Cardiac fibroblast (primary cell): ENCODE data around the gene PRTFDC1.

Experiments
- DNase-seq, 2 donors: peaks; one replicate each; pipeline versions ENCODE4 v3.0.0 to v3.0.0-alpha.2; 2010; ENCODE audit warnings: low read depth in 2 of 2
- H3K4me3 ChIP-seq, 2 donors: replicated peaks in 1 of 2; 1 replicate in 1 of 2; 2 replicates in 1 of 2; pipeline ENCODE4 v1.5.1; 2011; ENCODE audit warnings: low read depth in 2 of 2, low read length in 2 of 2, mild to moderate bottlenecking in 2 of 2, moderate library complexity in 1 of 2
- TF ChIP-seq, protein P1 (sequence below): IDR thresholded peaks from one replicate; pipeline ENCODE4 v1.5.1; 2011; ENCODE audit warnings: low read depth, mild to moderate bottlenecking, low read length, inconsistent platforms

PRTFDC1 gene, protein sequence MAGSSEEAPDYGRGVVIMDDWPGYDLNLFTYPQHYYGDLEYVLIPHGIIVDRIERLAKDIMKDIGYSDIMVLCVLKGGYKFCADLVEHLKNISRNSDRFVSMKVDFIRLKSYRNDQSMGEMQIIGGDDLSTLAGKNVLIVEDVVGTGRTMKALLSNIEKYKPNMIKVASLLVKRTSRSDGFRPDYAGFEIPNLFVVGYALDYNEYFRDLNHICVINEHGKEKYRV

DNA sequence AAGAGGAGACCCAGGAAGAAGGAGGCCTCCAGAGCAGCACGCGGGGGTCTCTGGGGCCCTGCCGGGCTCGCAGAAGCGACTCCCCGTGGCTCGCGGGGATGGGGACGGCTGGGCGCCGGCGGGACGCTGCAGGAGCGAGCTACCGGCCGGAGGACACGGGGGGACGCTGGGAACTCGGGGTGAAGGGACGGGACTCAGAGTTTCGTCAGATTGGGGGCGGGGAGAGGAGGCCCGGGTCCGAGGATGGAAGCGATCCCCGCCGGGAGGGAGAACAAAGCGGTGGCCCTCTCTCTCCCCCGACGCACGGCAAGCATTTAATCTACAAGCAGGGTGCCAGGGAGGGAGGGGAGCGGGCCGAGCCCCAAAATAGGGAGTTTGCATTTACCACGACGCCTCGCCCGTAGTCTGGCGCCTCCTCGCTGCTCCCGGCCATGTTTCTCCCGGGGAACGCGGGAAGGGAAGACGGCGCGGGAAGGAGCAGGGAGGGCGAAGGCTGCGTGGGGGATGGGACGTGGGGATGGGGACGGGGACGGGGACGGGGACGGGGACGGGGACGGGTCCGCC lies at the start of gene PRTFDC1:
Gene PRTFDC1 (minus strand): TSS at position 464 of the 564 bp plus-strand sequence. CDS start 31 bp downstream, at position 433.
- peak within 1 kb of the TSS; percentile 47 to 56 for H3K4me3 ChIP-seq
- TF ChIP-seq, protein P1, sequence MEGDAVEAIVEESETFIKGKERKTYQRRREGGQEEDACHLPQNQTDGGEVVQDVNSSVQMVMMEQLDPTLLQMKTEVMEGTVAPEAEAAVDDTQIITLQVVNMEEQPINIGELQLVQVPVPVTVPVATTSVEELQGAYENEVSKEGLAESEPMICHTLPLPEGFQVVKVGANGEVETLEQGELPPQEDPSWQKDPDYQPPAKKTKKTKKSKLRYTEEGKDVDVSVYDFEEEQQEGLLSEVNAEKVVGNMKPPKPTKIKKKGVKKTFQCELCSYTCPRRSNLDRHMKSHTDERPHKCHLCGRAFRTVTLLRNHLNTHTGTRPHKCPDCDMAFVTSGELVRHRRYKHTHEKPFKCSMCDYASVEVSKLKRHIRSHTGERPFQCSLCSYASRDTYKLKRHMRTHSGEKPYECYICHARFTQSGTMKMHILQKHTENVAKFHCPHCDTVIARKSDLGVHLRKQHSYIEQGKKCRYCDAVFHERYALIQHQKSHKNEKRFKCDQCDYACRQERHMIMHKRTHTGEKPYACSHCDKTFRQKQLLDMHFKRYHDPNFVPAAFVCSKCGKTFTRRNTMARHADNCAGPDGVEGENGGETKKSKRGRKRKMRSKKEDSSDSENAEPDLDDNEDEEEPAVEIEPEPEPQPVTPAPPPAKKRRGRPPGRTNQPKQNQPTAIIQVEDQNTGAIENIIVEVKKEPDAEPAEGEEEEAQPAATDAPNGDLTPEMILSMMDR, result peak; percentile 24
- DNase-seq, result peak; percentile 31 to 50

DNA sequence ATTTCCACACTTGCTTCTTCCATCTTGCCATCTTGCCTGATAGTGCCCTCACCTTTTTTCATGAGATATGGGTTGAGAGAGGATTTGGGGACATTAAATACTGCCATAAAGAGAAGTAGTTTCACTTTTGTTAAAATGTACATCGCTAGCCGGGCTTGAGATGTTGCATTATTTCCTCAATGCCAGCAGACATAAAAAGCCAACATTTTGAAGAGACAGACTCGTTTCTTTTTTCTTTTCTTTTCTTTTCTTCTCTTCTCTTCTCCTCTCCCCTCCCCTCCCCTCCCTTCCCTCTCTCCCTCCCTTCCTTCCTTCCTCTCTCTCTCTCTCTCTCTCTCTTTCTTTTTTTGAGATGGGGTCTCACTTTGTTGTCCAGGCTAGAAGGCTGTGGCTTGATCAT lies 45.6 kb upstream of the PRTFDC1 start:
- H3K4me3 ChIP-seq, result no peak overlapping the region
- TF ChIP-seq, protein P1, result no peak
- DNase-seq, result no peak

DNA sequence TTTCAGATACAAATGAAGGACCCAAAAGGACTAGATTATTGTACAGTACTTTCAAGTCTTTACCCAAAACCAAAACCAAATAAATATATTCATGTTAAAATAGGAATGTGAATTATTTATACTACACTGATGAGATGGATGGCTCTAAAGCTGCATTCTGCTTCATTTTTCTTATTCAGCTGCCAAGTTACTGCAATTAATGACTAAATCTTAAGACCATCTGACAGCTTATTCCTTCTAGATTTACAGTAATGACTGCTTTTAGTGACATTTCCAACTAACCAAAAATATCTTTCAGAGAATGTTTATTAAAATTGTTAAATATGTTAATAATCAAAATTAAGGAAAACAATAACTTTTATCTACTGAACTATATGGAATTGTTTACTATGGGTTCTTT lies 42.7 kb upstream of the PRTFDC1 start:
- DNase-seq, result no peak
- TF ChIP-seq, protein P1, result no peak
- H3K4me3 ChIP-seq, result no peak overlapping the region

DNA sequence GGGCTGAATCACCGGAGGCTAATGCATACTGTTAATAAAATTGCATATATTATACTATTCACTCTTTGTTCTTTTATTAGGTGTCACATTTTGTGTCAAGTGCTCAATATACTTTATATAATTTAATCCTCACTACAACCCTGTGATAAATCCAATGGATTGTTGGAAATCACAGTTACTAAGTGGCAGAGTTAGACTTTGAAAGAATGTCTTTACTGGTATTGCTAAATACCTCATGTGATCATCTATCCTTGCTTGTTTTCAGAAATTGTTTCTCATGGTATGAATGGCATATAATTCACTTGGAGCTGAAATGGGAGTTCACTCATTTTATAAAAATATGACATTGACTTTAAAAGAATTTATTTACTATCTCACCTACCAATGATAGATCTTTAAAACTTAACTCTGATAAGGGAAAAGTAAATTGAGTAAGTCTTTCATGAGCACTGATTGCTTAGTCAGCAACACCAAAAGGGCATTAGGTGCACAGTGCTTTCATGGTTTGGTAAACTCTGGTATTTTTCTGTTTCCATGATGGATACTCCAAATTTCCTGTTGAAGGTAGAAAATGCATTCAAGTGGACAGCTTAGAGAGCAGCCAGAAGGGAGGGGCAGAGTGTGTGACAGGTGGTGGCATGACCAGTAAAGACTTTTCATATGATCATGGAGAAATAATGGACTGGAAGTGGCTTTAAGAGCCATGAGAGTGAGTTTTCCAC lies 41.0 kb upstream of the PRTFDC1 start:
- DNase-seq, result no peak
- TF ChIP-seq, protein P1, result no peak
- no peak overlapping the region for H3K4me3 ChIP-seq

DNA sequence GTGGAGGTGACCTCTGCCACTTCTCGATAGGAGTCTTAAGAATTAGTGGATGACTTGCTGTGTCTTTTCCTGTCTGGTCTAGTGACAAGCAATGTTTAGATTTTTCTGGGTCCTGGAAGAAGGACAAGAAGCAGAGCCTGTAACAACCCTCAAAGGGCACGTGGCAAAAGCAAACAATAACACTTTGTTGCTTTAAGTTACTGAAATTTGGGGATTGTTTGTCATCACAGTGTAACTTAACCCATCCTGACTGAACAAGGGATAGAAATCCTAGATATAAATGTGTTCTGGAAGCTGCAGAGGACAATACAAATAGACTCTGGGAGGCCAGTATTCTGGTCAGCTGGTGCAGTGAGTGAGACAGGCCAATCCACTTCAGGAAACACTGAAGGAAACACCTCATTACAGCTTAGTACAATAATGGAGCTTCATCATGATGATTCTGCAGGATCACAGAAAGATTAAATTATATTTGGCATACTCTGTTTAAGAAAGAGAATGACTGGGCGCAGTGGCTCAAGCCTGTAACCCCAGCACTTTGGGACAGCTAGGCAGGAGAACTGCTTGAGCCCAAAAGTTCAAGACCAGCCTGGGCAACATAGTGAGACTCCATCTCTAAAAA lies 40.2 kb upstream of the PRTFDC1 start:
- TF ChIP-seq, protein P1, result no peak
- DNase-seq, result no peak
- H3K4me3 ChIP-seq, result no peak overlapping the region

DNA sequence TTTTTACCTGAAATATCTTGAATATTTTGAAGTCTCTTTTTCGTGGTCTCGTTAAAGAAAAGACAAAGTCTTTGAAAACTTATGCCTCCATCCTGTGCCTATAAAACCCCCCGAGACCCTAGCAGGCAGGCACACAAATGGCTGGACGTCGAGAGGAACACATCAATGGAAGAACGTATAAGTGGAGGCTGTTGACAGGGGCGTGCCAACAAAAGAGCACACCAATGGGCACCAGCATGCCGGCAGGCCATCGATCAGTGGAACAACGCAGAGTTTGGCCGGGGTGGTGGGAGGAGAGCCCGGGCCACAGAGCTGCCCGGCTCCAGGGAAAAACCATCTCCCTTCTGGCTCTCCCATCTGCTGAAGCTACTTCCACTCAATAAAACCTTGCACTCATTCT lies 38.9 kb upstream of the PRTFDC1 start:
- TF ChIP-seq, protein P1, result no peak
- no peak overlapping the region for H3K4me3 ChIP-seq
- no peak for DNase-seq
